Stimulated activated CD8-positive, alpha-beta memory T cell treated with anti-CD3 and anti-CD28 coated beads, Interleukin-15, amount 100 ng/mL, for 48 hours (primary cell): Measurements from ENCODE around the gene SDK1.

Experiments used
- DNase-seq, 2 donors: peaks; one replicate each; pipeline ENCODE4 v3.0.0-alpha.2; 2020; ENCODE audit warnings: low read depth in 2 of 2

Gene SDK1

DNA sequence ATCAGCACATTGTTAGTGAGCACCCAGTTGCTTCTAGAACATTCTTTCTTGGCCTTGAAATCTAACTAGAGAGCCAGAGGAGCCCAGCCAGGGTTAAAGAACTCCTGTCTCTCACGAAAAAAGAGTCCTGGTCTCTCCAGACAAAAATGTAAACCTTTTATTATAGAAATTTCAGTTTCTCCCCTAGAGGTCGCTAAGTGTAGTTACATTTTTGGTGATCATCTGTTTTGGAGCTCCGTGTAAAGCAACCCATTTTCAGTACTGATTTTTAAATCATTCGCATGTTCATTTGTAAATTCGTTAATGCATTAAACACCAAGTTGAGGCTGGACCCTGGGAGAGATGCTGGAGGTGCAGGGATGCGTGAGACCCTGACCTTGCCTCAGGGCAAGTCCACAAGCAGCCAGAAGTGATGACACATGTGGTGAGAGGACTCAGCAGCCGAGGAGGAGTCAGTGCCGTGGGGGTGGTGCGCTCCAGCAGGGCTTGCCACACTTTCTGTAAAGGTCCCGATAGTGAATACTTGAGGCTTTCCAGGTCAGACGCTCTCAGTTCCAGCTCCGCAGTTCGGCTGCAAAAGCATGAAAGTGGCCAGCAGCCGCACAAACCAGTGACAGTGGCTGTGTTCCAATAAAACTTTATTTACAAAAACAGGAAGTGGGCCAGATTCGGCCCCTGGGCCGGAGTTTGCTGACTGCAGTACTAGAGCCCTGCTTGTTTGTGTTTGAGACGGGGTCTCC, 802.5 kb downstream of the SDK1 start:
- DNase-seq, result no peak

DNA sequence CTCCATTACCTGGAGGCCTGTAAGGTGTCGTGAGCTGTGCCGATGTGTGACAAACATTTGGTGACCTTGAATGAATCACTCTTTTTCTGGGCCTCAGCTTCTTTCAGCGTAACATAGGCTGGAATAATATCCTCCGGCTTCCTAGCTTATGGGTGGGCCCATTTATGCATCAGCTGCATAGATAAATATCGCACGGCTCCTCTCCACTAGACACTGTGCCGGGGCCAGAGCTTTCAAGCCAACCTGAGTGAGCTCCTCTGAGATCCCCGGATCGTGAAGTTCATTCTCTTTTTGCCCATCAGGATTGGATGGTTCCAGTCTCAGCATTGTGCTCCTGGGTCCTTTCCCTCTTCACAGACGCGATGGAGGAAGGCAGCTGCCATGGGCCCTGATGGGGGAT, 806.8 kb downstream of the SDK1 start:
- no peak for DNase-seq

DNA sequence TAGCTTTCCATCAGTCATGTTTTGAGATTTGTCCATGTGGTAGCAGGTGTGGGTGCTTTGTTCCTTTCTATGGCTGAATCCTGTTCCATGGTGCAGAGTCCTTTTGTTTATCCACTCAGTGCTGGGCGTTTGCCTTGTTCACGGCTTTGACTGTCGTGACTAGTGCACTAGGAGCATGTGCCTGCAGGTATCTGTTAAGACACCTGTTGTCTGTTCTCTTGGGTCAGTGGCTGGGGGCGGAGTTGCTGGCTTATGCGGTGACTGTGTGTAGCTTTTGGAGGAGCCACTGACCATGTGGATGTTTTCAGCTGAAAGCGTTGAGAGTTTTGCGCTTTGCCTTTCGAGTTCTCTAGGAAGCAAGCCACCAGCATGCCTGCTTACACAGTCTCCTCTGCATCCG, 807.9 kb downstream of the SDK1 start:
- no peak for DNase-seq

DNA sequence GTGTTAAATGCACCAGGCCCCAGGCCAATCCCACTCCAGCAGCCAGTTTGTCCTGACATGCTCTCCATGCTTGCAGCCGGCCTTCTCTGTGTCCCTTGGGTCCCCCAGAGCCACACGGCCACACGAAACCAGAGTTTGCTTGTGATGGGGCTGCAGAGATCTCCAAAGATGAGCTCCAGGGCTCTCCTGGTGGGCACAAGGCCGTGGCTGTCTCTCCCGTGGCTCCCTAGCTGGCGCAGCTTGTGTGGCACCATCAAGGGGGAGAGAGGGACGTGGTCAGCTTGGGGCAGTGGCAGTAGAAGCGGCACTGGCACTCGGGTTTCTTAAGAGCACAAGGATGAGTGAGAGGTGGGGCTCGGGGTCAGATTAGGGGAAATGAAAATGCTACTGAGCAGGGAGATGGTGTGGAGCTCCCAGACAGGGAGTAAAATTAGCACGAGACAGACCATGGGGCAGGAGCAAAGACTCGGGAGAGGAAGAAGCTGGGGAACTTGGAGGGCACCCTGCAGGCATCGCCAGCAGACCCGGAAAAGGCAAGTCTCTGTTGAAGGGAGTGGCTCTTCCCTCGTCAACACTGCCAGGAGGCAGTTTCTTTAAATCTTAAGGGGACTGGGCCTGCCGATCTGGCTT, 808.5 kb downstream of the SDK1 start:
- no peak for DNase-seq

DNA sequence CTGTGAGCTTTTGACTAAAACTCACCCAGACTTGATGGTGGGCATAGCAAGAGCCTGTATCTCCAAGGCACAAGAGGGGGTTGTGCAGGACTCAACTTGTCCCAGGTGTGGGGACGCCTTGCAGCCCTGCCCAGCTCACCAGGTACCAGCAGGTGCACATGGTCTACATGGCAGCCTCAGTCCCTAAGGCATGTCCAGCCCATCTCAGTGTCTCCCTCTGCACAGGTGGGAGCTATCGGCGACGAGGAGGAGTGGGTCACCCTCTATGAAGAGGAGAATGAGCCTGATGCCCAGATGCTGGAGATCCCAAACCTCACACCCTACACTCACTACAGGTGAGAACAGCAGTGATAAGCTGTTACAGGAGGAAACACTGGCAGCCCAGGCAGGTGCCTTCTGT, 809.4 kb downstream of the SDK1 start:
- no peak for DNase-seq

DNA sequence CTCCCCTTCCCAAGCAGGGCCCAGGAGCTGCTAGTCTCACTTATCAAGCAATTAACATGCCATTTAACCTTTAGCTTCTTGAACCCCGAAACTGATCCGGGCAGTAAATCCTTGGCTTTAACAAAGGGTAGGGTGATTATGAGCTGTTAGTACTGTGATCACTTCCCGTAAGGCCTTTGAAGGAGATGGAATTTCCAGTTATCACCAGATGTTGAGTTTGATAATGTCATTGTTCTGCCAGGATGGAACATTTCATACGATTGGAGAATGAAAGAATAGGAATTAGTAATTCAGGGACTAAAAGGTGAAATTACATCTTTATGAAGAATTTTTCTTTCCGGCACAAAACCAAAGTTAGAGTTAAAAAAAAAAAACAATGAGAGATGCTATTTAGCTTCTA, 810.1 kb downstream of the SDK1 start:
- no peak for DNase-seq

DNA sequence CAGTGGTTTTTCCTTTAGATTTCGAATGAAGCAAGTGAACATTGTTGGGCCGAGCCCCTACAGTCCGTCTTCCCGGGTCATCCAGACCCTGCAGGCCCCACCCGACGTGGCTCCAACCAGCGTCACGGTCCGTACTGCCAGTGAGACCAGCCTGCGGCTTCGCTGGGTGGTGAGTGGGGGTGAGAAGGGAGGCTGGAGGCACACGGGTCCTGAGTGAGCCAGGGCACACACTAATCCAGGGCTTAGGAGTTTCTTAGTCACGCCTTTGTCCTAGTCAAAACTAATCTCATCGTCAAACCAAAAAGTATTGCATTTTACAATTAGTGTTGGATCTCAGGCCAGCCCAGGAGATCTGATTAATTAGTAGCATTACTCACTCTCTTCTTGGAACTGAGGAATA, 812.2 kb downstream of the SDK1 start:
- no peak for DNase-seq

DNA sequence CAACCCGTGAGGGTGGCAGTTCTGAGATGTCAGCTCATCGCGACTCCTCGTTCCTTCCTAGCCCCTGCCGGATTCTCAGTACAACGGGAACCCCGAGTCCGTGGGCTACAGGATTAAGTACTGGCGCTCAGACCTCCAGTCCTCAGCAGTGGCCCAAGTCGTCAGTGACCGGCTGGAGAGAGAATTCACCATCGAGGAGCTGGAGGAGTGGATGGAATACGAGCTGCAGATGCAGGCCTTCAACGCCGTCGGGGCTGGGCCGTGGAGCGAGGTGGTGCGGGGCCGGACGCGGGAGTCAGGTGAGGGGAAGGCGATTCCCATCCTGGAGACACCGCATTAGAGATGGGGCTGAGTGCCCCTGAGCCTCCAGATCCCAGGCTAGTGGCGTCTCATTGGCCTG, 812.9 kb downstream of the SDK1 start:
- DNase-seq, result no peak

DNA sequence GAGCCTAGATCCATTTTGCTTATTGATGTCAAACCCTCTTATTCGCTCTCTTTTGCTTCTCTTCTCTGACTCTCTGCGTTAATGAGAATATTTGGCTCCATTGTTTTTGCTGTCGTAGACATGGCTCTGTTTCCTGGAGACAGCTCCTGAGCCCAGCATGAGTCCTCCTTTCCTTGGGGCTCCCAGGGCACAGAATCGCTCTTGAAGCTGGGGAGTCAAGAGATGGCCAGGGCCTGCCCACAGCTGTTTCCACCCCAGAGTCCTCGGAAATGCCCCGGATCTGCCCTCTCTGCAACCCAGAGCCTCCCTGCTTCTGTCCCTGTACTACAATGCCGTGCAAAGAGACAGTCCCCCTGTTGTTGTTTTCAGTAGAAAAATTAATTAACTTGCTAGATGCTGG, 814.4 kb downstream of the SDK1 start:
- no peak for DNase-seq

DNA sequence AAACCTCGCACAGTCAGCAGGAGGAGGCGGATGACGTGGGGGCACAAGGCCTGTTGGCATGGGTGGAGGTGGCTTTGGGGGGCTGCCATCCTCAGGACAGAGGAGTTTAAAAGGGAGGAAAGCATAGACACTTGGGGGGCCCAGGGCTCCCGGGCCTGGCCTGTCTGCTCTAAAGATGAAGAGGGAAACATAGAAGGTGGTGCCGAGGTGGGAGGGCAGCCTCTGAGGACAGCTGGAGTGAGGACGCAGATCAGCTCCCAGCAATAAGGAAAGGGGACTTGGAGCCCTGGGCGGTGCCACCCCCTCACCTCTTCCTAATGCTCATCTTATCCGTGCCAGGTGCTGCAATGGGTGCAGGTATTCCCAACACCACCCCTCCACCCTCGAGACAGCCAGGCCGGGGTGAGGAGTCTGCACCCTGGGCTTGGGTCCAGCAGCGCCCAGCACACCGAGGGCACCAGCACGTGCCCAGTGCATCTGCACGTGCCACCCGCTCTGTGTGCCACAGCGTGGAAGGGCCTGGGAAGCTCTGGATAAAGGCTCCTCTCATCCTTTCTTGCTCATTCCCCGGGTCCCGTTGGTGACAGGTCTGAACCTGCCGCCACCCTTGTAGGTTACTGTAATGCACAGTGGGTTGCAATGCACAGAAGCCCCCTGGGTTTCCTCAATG, 815.0 kb downstream of the SDK1 start:
- no peak for DNase-seq

DNA sequence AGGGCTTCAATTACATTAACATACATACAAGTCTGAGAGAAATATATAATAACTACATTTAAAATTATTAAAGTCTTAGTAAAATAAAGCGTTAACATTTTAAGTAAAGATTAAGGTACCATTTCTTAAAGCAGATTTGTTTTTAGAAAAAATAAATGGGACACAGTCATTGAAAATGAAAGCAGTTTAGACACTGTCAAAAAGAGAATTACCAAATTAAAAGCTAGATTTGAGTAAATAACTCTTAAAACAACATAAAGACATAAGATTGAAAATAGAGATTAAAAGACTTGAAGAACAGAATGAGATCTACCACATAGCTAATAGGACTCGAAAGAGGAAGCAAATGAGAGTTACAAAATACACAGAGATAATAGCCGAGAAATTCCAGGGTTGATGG, 818.8 kb downstream of the SDK1 start:
- no peak for DNase-seq

DNA sequence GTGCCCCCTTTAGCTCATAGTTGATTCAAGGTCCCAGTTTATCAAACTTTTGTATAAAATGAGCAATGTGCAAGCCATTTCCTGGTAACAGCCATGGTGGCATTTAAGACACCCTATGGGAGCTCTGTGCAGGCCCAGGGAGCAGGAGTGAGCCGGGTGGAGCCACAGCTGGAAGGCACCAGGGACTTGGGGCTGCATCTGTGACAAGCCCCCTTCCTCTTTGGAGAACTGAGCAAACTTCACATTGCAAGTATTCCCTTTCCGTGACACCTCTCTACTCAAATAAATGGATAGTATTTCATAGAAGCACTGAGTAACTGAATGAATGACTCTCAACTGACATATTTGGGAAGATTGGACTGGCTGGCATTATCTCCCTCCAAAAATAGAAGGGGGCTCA, 822.3 kb downstream of the SDK1 start:
- DNase-seq, result no peak

DNA sequence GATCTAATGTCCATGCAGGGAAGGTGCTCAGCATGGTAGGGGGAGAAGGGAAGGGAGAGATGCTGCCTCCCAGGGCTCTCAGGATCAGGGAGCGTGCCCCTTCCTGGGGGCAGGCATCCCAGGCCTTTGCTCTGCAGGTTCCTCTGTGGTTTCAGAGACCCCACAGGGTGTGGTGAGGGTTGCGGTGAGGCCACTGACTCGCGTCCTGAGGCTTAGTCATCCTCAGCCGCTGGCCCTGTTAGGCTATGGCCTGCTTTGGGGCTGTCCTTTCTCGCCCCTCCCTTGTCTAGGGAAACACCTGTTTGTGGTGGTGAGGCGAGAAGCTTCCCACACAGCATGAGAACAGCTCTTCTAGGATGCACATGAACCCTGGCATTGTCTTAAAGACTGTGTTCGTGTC, 822.8 kb downstream of the SDK1 start:
- DNase-seq, result peak in 1 of 2 donors; percentile 2

DNA sequence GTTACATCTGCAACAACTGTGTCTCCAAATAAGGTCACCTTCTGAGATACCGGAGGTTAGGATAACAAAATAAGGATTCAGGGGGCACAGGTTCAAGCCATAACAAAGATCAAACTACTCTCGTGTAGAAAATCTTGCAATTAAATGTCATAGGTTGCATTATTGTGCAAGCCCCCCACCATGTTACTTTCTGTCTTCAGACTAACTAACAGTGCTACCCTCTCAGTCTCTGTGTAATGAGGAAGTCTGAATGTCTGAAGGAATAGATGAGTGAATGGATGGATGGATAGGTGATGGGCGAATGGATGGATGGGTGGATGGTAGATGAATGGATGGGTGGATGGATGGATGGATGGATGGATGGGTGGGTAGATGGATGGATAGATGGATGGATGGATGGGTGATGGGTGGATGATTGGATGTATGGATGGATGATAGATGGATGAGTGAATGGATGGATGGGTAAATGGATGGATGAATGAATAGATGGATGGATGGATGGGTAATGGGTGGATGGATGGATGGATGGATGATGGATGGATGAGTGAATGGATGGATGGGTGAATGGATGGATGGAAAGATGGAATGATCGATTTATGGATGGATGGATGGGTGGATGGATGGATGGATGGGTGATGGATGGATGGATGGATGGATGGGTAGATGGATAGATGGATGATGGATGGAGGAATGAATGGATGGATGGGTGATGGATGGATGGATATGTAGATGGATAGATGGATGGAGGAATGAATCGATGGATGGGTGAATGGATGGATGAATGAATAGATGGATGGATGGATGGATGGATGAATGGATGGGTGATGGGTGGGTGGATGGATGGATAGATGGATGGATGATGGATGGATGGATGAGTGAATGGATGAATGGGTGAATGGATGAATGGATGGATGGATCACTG, 823.8 kb downstream of the SDK1 start:
- DNase-seq, result no peak

DNA sequence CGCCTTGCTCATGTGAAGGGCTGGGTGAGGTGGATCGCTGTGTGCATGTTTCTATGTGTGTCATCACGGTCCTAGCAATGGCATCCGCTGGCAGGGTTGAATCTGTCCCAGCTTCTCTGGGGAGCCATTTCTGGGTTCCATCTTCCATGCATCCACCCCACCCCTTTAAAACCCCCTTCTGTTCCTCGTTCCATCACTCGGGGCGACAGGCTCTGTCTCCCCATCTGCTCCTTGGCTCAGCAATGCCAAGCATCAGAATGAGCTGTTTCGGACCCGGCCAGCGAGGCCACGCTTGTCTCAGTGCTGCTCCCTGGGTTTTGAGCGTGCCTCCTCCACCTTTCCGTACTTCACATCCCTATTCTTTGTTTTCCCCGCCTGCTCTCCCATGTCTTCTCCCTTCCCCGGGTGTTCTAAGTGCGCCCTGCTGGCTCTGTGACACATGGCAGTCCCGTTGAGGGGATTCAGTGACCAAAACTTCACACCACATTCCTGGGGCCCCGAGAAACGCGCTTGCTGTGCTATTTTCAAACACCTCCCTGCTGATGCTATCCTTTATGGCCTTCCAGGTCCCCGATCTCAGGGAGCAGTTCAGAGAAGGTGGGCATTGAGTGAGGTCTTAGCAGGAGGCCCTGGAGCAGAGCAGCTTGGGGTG, 827.0 kb downstream of the SDK1 start:
- DNase-seq, result no peak

DNA sequence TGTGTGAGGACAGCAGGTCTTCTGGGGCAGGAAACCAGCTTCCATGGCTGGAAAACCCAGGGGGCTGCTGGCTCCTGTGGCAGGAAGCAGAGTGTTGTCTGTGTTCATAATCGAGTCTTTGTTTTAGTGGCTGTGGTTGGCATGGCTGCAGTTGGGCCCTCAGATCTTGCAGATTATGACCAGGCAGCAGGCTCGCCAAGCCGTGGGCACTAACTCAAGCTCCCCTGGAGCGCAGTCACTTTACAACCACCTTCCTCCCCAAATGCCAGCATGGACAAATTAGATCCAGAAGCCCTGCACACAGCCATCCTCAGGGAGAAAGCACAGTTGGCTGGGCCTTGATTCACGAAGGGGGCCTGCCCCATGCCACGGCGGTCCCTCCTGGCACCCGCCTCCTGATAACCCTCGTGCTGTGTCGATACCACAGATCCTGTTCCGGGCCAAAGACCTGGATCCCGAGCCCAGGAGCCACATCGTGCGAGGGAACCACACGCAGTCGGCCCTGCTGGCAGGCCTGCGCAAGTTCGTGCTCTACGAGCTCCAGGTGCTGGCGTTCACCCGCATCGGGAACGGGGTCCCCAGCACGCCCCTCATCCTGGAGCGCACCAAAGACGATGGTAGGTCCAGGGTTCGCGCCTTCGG, 828.5 kb downstream of the SDK1 start:
- no peak for DNase-seq

DNA sequence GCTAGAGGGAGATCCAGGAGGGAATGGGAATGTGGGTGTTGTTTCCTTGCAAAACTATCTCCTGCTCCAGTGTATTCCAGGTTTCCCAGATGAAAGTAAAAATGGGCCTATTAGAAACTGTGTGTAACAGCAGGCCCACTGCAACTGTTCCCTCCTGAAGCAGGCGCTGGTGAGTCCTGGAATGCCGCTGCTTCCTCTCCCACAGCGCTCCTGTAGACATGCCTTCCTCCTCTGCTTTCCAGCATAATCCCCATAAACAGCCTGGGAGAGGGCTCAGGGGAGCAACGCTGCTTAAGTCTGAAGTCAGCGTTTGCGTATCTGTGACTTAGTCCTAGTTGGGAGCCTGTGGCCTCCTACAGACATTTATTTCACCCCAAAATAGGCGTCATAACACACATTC, 830.0 kb downstream of the SDK1 start:
- DNase-seq, result no peak

DNA sequence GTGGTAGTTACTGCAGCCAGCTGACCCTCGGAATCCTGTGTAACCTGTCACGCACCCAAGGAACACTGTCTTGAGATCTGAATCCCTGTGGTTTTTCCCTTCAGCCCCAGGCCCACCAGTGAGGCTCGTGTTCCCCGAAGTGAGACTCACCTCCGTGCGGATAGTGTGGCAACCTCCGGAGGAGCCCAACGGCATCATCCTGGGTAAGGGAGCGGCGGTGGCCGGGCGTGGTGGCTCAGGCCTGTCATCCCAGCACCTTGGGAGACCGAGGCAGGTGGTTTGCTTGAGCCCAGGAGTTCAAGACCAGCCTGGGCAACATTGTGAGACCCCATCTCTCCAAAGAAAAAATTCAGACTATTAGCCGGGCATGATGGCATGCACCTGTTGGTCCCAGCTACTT, 831.2 kb downstream of the SDK1 start:
- no peak for DNase-seq

DNA sequence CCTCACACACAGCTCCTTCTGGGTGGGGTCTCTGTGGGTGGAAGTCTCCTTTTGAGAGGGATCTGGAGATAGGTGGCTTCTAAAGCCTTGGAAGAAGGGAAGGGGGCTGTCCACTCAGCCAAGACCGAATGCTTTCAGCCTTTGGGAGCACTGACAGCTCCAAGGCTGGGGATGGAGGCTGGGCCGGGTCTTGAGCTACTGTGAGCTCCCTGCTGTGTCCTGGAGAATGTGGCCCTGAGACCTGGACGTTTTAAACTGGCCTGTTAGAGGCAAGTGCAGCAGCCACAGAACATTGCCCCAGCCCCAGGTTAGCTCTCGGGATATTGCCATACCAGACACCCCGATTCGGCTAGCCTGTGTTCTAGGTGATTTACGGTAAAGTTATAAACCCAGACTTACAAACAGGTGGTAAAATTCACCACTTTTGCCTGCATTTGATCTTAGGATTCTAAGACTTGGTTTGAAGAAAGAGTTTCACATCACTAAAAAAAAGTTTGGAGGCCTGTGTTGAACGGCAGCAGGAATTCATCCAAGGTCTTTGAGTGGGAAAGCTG, 832.5 kb downstream of the SDK1 start:
- DNase-seq, result no peak

DNA sequence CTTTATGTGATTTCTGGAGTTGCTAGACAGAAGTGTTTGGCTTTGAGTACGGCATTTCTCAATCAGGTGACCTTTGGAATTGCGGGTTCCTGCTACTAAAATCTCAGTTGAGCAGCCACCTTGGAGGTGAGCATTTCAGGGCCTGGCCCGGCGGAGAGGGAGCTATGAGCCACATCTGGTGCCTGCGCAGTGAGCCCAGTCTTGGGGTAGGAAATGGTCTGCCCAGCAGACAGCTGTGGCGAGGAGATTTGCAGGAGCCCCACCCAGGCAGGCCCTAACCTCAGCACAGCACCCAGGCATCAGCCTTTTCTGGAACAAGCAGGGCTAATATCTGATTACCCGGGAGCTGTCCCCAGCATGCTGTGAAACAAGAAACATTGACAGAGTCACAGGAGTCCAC, 833.2 kb downstream of the SDK1 start:
- no peak for DNase-seq

DNA sequence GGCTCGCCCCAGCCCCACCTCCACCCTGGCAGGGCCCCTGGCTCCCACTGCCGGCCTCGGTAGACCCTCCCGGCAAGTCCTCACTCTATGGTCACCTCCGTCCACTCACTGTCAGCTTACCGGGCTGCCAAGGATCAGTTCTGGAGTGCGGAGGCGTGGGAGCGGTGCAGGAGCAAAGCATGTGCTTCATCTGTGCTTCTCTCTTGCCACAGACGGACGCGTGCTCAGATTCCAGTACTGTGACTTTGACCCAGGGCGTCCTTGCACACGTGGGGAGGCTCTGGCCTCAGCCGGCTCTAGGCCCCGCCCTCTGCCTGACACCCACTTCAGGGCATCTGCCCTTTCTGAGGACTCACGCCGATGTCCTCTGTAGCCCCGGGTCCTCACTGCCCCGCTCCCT, 833.6 kb downstream of the SDK1 start:
- no peak for DNase-seq
